ENCODE results near the gene TMOD1.
A peak's percentile ranks its signal among the peaks of the same experiment; 100 is the strongest.
"Not testable (repeated sequence)": the region's sequence is repeated elsewhere in the genome, so short reads cannot be mapped to it uniquely, and the experiment has no call there.

TMOD1 gene

GRCh38 chr9:97601228-97601898 lies 99.9 kb downstream of the TMOD1 start:
- DNase-seq: no peak

- no peak for DNase-seq
These were observed 101.0 kb downstream of the TMOD1 start for GRCh38 chr9:97602430-97602829.

- DNase-seq: no peak
These were observed 103.6 kb downstream of the TMOD1 start for GRCh38 chr9:97604901-97605645.

- DNase-seq: peak; percentile 7
These were observed 114.1 kb downstream of the TMOD1 start for GRCh38 chr9:97615439-97616072.

- DNase-seq: no peak
These were observed 116.5 kb downstream of the TMOD1 start for GRCh38 chr9:97617939-97618416.

- not testable (repeated sequence) for DNase-seq
These were observed 118.6 kb downstream of the TMOD1 start for GRCh38 chr9:97620063-97620462.

- not testable (repeated sequence) for DNase-seq
These were observed 121.0 kb downstream of the TMOD1 start for GRCh38 chr9:97622483-97622882.

- no peak for DNase-seq
These were observed 122.5 kb downstream of the TMOD1 start for GRCh38 chr9:97623946-97624345.

GRCh38 chr9:97625620-97626019 lies 124.2 kb downstream of the TMOD1 start:
- no peak for DNase-seq

GRCh38 chr9:97627624-97628023 lies 126.2 kb downstream of the TMOD1 start:
- DNase-seq: no peak

- DNase-seq: no peak
These were observed 127.2 kb downstream of the TMOD1 start for GRCh38 chr9:97628668-97629067.

- DNase-seq: no peak
These were observed 127.7 kb downstream of the TMOD1 start for GRCh38 chr9:97629156-97629555.

GRCh38 chr9:97630591-97630990 lies 129.1 kb downstream of the TMOD1 start:
- no peak for DNase-seq

GRCh38 chr9:97632248-97632984 lies 130.9 kb downstream of the TMOD1 start:
- no peak for DNase-seq

GRCh38 chr9:97632985-97633858 lies 131.8 kb downstream of the TMOD1 start, which contains the start of the genes NCBP1 and TSTD2:
TSS of gene NCBP1 (plus strand) at chr9:97633821. CDS start at chr9:97633882, 61 bp downstream.
TSS of gene TSTD2 (minus strand) at chr9:97633368. CDS start at chr9:97627562, 5,806 bp downstream.
- DNase-seq: peak; percentile 97

- DNase-seq: no peak
These were observed 132.5 kb downstream of the TMOD1 start for GRCh38 chr9:97633859-97634490.

- DNase-seq: no peak
These were observed 133.6 kb downstream of the TMOD1 start for GRCh38 chr9:97635026-97635425.

GRCh38 chr9:97636903-97637302 lies 135.4 kb downstream of the TMOD1 start:
- no peak for DNase-seq

GRCh38 chr9:97638666-97639065 lies 137.2 kb downstream of the TMOD1 start:
- DNase-seq: no peak

GRCh38 chr9:97640325-97640724 lies 138.9 kb downstream of the TMOD1 start:
- no peak for DNase-seq

- no peak for DNase-seq
These were observed 144.3 kb downstream of the TMOD1 start for GRCh38 chr9:97645720-97646119.

All from KG1 (cell line).